GM23248 (cell line): ENCODE results near the gene ACVR1B.

Source experiments
- EZH2 ChIP-seq: fragments of 200-600 bp; sonication (generic); IDR thresholded peaks from 2 replicates; pipeline ENCODE4 v1.6.1; 2018; ENCODE audit warnings: antibody characterized with exemption, mild to moderate bottlenecking; ENCODE audit not compliant: insufficient read depth, poor library complexity, severe bottlenecking
- EZH2phosphoT487 ChIP-seq: fragments of 200-600 bp; sonication (generic); IDR thresholded peaks from 2 replicates; pipeline ENCODE4 v1.6.1; 2018; ENCODE audit warnings: antibody characterized with exemption, moderate library complexity, mild to moderate bottlenecking, low read depth; ENCODE audit not compliant: insufficient read depth

- TF ChIP-seq EZH2phosphoT487 (no peak), EZH2 (no peak)
Observed at GRCh38 chr12:52024845-52025230, 73.3 kb downstream of the ACVR1B start.
